Endometrial microvascular endothelial cells (primary cell): Measurements from ENCODE around the gene SRGAP2B. TPM values are rescaled to one million over a fixed set of nuclear protein-coding genes. Genes with fewer than 3 reads are reported as not detected.
"Not testable (repeated sequence)": the region's sequence is repeated elsewhere in the genome, so short reads cannot be mapped to it uniquely, and the experiment has no call there.

Source experiments
- in situ Hi-C: cut with HindIII; loops from 2 replicates; pipeline ENCODE4 v1.10.0; 2017; ENCODE audit warnings: low sequenced_read_pairs, low pct_unique_long_range_greater_than_20kb; ENCODE audit errors: inconsistent ontology term
- total RNA-seq: library from RNA; depleted of rRNA; stranded (reverse); fragments of >200 nt; gene quantifications from one replicate; pipeline ENCODE4 v1.2.3, GENCODE V29; 2015; ENCODE audit errors: inconsistent ontology term

SRGAP2B gene
- total RNA-seq, 1 donor from 2014 or later, result 37.4 TPM

- in situ Hi-C loops, result not testable (repeated sequence)
Measured at GRCh38 chr1:145008388-145008787, 86.7 kb downstream of the SRGAP2B start.

- in situ Hi-C loops, result not testable (repeated sequence)
Measured at GRCh38 chr1:145005142-145005541, 90.0 kb downstream of the SRGAP2B start.

GRCh38 chr1:145001381-145001780 lies 93.7 kb downstream of the SRGAP2B start:
- in situ Hi-C loops, result not testable (repeated sequence)

- in situ Hi-C loops, result not testable (repeated sequence)
Measured at GRCh38 chr1:145000743-145001326, 94.3 kb downstream of the SRGAP2B start.

GRCh38 chr1:145000074-145000742 lies 94.9 kb downstream of the SRGAP2B start:
- in situ Hi-C loops, result not testable (repeated sequence)

DNA sequence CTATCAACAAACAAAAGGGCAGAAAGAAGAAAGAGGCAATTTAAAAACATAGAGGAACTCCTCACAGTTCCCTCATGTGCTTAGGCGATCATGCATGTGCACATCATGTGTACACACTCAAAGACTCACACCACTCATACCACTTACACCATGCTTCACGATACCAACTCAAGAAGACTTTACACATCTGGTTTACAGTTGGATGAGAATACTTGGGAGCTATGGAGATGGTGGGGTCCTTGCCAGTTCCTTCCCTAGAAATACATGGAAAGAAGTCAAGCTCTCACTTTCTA lies 96.2 kb downstream of the SRGAP2B start:
- in situ Hi-C loops, result not testable (repeated sequence)

- in situ Hi-C loops, result not testable (repeated sequence)
Measured at GRCh38 chr1:144998134-144998980, 96.8 kb downstream of the SRGAP2B start.

- in situ Hi-C loops, result not testable (repeated sequence)
Measured at GRCh38 chr1:144995833-144996410, 99.2 kb downstream of the SRGAP2B start.

GRCh38 chr1:144992915-144993314 lies 102.2 kb downstream of the SRGAP2B start:
- in situ Hi-C loops, result not testable (repeated sequence)

GRCh38 chr1:144990611-144991010 lies 104.5 kb downstream of the SRGAP2B start:
- in situ Hi-C loops, result not testable (repeated sequence)

- in situ Hi-C loops, result not testable (repeated sequence)
Measured at GRCh38 chr1:144987131-144987530, 108.0 kb downstream of the SRGAP2B start.

DNA sequence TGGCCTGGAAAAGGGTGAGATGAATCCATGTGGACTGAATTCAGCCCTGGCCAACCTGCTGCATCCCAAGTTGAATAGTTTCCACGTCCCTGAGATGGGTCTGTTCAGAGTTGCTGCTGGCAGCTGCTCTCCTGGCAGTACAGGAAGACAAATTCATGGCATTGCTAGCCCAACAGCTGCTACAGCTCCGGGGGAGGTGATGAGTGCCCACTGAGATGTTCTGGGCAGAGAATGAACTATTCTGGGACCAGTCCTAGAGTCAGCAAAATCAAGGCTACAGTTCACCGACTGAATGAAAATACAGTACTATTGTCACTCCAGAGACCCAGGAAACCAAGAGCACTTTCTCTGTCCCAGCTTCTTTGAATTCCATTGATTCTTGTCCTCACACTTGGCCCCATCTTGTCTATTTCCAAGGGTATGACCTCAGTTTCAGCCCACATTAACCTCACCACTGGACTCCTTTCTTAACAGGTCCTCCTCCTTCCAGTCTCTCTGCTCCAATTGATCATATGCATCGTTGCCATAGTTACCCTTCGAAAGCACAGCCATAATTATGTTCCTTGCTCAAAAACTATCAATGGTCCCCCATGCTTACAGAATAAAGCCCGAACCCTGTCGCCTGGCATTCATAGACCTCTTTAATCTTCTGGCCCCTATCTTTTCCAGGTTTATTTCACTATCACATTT lies 108.8 kb downstream of the SRGAP2B start:
- in situ Hi-C loops, result not testable (repeated sequence)

- in situ Hi-C loops, result not testable (repeated sequence)
Measured at GRCh38 chr1:144985550-144986170, 109.5 kb downstream of the SRGAP2B start.

GRCh38 chr1:144982802-144983525 lies 112.2 kb downstream of the SRGAP2B start:
- in situ Hi-C loops, result not testable (repeated sequence)

DNA sequence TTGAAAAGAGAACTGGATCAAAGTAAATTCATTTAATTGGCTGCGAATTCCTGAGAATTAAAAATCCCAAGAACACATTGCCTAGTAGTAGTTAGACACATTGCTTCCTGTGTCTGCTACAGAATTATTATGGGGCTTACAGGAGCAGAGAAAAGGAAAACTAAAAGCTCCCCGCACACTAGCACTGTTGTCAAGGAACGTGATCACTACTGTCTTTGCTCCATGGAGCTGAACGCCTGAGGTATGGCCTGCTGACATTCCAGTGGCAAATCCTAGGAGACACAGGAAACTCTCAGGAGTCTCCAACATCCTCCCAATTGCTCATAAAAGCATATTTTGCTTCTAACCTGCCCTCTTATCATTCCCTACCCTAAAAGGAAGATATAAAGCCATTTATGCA lies 114.0 kb downstream of the SRGAP2B start:
- in situ Hi-C loops, result not testable (repeated sequence)

DNA sequence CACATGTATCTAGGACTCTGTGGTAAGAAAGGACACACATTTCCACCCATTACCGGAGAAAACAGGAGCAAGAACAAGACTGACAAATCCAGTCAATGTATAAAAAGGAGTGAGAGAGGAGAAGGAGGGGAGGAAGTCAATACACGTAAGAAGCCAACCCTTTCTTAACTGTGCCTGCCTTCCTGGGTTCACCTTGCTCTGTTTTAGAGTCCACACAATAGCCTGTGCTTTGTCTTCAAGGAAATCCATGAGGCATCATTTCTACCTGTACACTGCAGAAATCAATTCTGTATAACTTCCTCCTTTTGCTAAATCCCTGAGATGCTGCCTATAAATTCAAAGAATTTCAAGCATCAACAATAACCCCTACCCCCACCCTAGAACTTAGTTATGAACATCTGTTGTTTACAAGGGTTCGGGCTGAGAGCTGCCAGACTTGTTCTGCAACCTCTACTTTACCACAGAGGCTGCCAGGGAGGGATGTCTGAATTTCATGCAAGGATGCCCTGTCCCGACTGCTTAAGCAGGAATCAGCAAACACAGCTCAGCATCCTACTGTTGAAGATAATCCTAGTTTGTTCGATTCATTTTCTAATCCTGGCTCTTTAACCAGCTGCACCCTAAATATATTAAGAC lies 115.0 kb downstream of the SRGAP2B start:
- in situ Hi-C loops, result not testable (repeated sequence)

DNA sequence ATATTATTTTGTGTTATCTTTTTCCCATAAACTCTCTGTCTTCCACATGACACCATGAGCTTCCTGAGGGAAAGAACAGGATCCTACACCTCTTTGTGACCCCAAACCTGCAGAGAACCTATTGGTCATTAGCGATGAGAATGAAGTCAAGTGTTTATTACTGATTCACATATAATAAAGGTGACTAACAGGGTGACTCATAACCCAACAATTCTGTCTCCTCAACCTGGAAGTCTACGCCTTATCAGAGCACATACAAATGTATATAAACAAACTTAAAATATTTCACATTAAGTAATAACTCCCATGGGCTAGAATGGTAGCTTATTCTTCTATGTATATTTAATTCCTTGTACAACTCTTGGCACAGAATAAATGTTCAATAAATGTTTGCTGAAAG lies 117.3 kb downstream of the SRGAP2B start:
- in situ Hi-C loops, result not testable (repeated sequence)

- in situ Hi-C loops, result not testable (repeated sequence)
Measured at GRCh38 chr1:144971936-144972335, 123.2 kb downstream of the SRGAP2B start.
